GM18868 (cell line): ENCODE results near the gene SMCP.

Experiments used
- ATAC-seq: cut with Tn5 transposase; IDR thresholded peaks from one replicate; pipeline ENCODE4 v1.9.1; 2021; ENCODE audit warnings: mild to moderate bottlenecking, moderate library complexity; ENCODE audit not compliant: unreplicated experiment

Gene SMCP

DNA sequence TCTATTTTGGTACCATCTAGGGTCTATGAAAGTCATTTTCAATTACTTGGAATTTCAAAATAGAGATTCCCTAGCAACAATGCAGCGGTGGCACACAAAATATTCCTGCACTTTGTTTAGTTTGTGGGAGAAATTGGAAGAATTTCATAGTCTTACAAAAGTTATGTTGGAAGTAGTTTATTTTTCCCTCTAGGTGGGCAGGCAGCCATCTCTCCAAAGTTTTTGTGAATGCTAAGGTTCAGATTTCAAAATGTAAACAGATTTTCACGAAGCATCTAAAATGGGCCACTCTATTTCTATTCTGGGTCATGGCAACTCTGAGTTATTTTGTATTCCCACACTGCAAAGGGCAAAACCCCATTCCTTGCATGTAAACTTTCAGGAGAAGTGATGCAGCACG is 8.0 kb downstream of the SMCP start:
- no peak for ATAC-seq

DNA sequence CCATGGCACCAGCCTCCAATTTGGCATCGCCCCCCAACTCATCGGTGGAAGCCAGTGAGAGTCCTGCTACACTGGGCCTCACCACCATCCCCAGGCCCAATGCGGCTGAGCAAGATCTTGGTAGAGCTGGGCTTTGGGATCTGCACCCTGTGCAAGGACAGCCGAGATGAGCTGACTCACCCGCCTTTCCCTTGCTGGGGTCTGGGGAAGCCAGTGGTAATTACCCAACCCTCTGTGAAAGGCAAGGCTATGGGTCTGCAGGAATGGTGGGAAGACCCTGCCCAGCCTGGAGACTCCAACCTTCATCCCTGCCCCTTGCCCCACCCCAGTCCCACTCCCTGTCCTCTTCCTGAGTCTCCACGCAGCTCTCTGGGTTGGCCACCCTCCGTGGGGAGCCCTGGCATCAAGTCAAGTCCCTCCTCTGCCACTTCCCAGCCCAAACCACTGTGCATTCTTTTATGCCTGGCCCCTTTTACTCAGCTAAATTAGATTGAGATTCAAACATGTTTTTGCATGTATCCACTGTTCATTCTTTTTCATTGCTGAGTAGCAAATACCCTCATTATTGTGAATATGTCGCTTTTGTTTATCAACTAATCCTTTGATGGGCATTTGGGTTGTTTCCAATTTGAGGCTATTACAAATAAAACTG is 8.8 kb downstream of the SMCP start:
- ATAC-seq: no peak

DNA sequence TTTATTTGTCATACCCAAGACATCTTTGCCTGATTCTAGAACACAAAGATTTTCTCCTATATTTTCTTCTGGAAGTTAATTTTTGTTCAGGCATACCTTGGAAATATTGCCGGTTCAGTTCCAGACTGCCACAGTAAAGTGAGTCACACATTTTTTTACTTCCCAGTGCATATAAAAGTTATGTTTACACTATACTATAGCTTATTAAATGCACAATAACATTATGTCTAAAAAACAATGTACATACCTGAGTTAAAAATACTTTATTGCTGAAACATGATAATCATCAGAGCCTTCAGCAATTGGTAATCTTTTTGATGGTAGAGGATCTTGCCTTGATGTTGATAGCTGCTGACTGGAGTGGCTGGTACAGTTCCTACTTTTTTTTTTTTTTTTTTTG is 10.0 kb downstream of the SMCP start:
- ATAC-seq: no peak

DNA sequence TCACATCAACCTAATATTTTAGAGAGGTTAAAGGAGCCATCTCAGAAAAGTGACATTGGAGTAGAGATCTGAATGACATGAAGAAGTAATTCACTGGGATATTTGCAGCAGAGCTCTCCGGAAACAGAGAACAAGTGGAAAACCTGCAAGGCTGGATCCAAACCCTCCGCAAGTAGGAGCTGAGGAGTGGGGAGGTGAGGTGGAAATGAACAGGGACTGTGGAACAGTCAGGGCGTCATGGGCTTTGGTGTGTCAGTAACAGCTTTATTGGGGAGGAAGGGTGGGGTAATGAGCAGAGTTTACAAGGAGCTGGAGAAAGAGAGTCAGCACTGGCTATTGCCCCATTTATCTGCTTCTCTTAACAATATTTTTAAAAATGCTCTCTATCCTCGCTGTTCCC is 20.9 kb downstream of the SMCP start:
- ATAC-seq: no peak

DNA sequence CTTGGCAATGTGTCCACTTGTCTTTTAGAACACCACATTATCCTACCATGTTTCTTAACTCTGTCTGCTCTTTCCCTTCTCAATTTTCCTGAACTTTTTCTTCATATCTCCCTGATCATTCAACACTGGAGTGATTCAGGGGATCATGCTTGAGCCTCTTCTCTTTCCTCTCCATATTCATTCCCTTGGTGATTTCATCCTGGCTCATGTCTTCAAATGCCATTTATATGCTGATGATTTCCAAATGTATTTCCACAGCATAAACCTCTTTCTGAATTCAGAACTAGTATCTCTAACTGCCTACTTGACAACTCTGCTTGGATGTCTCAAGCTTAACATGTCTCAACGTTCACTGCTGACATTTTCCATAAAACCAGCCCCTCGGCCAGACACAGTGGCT is 21.8 kb downstream of the SMCP start:
- ATAC-seq: no peak

DNA sequence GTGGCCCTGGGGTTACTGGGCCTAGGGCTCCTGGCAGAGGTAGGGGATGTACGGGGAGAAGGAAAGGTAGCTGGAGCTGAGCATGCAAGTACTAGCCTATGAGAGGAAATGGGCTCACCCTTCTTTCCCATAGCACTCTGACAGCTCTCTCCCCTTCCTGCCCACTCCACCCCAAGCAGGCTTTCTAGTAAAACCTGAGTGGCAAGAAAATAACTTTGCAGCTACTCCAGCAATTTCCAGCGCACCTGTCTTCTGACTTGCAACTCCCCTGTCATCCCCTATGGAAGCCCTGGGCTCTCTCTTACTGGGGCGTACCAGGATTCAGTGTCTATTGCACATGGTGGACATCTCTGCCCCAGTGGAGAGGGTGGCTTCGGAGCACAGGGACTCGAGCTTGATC is 23.5 kb downstream of the SMCP start:
- no peak for ATAC-seq

DNA sequence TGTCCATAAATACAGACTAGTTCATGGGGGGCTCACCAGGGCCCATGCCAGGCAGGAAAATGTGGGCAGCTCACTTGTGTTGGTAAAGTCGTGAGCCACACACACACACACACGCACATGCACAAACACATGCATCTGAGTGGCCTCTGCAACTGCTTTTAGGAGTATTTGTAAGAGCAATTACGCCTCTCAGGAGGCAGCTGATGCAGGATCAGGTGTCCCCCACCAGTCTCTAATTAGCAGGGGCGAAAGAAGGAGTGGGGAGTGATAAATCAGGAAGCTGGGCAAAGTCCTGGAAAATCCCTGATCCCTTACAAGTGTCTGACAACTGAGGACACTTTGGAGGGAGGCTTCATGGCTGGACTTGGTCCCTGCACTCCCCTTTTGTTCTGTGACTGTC is 24.5 kb downstream of the SMCP start:
- ATAC-seq: no peak

DNA sequence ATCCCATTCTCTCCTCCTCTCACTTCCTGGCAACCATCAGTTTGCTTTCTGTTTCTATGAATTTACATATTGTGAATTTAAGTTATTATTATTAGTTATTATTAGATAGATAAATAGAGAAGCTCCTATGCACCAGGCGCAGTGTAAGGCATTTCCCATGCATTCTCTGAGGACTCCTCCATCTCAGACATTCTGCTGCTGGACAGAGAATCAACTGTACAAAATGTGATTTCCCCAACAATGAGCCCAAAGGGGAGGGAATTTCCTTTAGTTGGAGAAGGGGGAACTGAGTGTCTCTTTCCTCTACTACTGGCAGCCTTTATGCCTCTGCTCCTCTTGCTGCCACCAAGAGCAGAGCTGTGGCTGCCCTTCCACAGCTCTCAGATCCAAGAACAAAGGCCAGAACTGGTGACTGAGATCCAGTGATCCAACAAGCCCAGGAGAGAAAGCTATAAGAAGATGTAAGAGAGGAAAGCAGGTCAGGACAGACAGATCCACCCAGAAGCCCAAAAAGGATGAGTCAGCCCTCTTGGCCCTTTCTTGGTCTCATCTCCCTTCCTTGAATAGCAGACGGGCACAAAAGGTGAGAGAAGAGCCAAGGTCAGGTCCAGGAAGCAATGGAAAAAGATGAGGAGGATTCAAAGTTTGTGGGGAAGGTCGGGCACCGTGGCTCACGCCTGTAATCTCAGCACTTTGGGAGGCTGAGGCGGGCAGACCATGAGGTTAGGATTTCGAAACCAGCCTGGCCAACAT is 26.7 kb downstream of the SMCP start:
- ATAC-seq: no peak

DNA sequence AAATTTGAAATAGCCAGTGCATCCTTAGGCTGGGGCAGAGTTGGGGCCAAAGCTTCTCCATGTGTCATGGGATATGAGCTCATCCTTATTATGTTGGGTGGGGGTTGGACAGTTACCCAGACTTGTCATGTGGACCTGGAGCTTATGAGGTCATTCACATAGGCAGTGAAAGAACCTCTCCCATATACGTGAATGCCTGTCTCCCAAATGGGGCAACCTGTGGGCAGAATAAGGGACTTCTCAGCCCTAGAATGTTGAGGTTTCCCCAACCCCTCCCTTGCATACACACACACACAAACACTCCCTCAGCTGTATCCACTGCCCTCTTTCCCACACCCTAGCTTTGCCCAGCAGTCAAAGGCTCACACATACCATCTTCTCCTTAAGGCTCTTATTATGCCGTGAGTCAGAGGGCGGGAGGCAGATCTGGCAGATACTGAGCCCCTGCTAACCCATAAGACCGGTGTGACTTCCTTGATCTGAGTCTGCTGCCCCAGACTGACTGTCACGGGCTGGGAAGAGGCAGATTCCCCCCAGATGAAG is 28.0 kb downstream of the SMCP start:
- ATAC-seq: no peak

DNA sequence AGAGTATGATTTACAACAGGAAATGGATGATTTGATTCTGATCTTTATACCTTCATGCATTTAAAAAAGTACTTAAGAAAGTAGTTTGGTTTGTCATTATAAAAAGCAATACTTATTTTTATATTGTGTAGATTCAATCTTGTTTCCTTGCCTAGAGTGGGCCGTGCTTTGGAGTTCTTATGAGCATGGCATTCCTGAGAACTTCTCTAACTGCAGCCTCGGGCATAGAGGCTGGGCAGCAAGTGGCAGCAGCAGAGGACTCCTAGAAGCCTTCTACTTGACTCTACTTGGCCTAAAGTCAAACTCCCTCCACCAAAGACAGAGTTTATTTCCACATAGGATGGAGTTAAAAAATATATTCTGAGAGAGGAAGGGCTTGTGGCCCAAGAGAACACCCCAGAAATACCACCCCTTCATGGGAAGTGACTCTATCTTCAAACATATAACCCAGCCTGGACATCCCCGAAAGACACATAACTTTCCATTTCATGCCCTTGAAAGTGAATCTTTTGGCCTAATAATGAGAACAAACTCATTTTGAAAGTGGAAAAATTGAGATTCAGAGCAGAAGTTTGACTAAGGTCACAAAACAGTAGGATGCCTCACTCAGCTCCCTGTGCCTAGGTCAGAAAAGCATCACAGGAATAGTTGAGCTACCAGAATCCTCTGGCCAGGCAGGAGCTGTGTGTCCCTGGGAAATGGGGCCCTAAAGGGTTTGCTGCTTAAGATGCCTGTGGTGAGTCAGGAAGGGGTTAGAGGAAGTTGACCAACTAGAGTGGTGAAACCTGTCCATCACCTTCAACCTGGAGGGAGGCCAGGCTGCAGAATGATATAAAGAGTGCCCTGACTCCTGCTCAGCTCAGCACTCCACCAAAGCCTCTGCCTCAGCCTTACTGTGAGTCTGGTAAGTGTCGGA is 29.8 kb downstream of the SMCP start, which contains the start of gene IVL:
Gene IVL (plus strand): TSS at position 861 of the 916 bp plus-strand sequence. CDS start 1,252 bp downstream, outside the sequence.
- peak; percentile 49 for ATAC-seq

DNA sequence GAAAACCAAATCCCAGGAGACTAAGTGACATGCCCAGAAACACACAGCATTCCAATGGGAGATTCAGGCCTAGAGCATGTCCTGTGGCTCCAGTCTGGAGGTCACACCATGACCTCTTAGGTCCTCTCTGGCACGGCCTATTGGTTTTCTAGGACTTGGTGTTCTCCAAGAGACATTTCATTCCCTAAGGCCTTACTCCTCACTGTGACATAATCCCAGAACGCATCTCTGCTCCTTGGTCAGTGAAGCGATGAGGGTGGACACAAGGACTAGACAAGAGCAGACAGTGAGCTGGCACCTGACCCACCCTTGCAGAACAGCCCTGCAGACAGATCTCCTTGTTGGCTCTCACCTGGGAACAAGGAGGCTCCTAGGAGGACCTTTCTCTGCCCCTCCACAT is 31.1 kb downstream of the SMCP start:
- no peak for ATAC-seq

DNA sequence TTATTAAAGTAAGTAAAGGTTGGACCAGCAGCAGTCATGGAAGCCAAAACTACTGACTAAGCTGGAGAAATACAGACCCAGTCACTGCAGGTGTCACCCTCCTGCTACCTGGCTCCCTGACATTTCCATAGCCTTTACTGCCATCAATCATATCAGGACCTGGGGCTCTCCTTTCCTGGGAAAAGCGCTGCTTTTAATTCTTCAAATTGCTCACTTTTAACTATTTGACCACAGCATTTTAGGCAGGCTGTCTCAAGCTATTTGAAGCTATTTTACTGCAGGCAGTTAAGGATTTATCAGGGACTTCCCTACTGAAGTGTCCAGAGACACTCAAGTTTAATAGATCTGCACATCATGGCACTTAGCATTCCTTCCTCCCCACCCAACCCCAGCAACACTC is 34.3 kb downstream of the SMCP start:
- ATAC-seq: no peak

DNA sequence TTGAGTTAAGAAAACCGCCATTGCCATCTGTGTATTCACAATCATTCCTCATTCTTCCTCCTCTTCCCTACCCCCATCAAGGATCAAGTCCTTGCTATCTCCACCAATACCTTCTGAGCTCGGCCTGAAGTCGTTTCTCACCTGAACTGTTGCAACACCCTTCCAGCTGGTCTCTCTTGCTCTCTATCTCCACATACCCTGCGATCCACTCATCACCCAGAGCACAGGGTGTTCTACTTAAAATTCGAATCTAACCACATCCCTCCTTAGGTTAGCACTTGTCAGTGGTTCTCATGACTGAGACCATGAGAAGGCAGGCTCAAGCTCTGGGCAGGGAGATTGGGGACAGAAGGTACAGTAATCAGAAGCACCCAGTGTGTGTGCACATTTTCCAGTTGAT is 34.8 kb downstream of the SMCP start:
- ATAC-seq: no peak

DNA sequence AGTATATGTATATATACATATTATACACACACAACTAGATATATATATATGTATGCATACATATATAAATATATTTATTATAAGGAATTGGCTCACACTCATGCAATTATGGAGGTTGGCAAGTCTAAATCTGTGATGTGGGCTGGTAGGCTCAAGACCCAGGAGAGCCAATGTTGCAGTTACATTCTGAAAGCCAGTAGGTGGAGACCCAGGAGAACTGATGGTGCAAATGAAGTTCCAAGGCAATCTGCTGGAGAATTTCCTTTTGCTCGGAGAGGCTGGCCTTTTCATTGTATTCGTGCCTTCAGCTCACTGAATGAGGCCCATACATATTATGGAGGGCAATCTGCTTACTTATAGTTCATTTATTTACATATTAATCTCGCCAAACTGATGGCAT is 39.7 kb downstream of the SMCP start:
- no peak for ATAC-seq

DNA sequence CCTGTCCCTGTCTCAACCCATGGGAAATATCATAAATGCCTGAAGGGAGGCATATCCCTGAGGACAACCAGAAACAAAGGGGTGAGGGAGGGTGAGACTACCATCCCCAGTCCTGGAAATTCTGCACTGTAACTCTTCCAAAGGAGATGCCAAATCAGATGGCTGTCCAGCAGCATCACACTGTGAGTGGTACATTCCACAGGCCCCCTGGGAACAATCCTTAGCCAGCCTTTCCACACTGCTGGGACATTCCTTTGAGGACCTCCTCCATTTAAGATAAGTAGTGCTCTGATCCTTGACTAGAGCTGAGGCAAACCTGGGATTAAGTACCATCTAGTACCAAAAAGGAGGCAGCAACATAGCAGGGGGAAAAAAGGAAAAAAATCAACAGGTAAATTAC is 40.9 kb downstream of the SMCP start:
- no peak for ATAC-seq

DNA sequence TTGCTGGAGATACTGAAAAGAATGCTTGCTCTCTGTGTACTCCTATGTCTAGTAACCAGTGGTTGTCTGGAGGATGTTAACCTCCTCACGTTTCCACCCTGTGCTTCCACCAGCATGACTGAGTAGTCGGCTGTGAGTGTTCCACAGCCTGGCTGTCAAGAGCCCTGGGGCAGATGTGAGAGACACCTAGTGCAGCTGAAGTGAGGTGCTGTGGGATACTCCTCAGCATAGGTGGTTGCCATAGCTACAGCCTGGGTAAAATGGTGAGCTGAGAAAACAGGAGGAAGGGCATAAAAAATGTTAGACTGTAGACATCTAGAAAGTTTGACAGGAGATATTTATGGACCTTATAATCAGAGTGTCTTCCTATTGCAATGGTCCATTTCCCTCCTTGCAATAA is 46.1 kb downstream of the SMCP start:
- no peak for ATAC-seq

DNA sequence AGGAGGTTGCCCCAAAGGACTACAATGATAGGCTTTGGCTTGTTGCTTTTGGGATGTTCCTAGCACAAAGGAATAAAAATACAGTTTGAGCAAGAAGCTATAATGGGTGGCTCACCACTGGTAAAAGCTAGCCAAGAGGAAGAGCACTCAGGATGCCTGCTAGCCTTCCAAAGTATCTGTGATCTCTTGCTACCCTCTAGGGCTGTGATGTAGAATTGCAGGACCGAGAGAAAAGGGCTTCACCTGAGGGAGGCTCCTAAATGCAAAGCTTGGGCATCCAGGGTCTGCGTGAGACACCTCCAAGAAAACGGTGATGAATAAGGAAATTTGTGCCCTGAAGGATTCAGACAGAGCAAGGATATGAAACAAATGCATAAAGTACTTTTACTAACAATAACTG is 48.0 kb downstream of the SMCP start:
- no peak for ATAC-seq

DNA sequence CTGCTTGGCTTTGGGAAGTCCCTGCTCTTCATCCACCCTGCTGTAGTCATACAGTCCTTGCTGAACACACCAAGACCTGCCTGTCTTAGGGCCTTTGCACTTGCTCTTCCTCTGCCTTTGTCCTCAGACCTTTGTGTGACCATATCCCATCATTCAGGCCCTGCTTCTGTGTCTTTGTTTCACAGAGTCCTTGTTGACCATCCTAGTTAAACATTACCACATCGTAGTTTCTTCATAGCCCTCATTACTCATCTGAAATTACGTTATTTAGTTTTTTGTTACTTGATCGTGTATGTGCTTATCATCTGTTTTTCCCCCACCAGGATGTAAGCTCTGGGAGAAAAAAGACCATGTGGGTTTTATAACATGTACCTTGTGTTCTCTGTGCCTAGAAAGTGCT is 50.5 kb downstream of the SMCP start:
- no peak for ATAC-seq

DNA sequence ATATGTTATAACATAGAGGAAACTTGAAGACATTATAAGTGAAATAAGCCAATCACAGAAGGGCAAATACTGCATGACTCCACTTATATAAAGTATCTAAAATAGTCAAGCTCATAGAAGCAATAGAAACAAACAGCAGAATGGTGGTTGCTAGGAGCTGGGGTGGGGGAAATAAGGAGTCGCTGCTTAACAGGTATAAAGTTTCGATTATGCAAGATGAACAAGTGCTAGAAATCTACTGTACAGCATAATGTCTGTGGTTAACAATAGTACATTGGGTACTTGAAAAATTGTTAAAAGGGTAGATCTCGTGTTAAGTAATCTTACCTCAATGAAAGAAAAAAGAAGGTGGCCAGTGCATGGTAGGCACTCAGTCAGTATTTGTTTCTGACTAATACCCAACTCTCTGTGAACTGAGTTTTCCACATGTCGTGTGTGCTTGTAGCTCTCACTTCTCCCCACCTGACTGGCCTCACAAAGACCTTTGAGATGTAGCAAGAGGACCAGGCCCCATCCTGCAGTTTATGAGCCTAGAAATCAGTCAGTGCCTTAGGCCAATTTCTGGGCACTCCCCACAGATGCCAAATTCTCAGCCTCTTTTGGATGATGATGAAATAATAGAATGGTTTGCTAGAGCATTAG is 54.2 kb downstream of the SMCP start:
- ATAC-seq: no peak

DNA sequence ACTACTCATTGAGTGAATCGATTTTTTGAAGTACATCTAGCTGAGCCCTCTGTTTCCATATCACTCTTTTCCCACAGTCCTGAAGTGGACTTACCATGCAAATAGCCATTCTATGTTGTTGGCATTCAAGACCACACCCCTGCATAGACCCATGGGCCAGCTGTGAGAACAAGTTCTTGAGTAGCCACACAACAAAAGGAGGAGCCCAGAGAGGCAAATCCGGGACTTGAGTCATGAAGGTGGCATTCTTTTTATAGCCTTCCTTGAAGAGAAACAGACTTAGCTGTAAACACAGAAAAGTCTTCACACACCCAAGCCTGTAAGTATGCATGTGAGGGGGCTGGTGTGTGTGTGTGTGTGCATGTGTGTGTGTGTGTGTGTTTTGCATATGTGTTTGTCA is 55.1 kb downstream of the SMCP start:
- no peak for ATAC-seq
